PC-9 (cell line): ENCODE measurements around the gene BRAF. TPM values are rescaled to one million over a fixed set of nuclear protein-coding genes. Genes with fewer than 3 reads are reported as not detected.

Source experiments
- BruUV-seq: library from RNA; stranded (reverse); fragments of 400-500 nt; replicated peaks from 2 replicates; lab custom pipeline; 2021; lab: Mats Ljungman, UMichigan
- CTCF ChIA-PET: fragments of 300-600 bp; sonication (Branson Sonifier 250); formaldehyde crosslinking; loops from one replicate; lab custom pipeline; 2022; ENCODE audit warnings: antibody characterized with exemption; lab: Charles Lee
- POLR2A ChIA-PET: fragments of 300-600 bp; sonication (Branson Sonifier 250); formaldehyde crosslinking; loops from one replicate; lab custom pipeline; 2022; ENCODE audit warnings: antibody characterized with exemption; ENCODE audit not compliant: unreplicated experiment; lab: Charles Lee
- DNase-seq, 2 experiments: peaks; one replicate each; pipeline versions ENCODE4 v3.0.0 to v3.0.0-alpha.2; 2015 to 2022; ENCODE audit warnings: mixed read lengths in 1 of 2
- H2AFZ ChIP-seq: fragments of 200-600 bp; sonication (generic); 2 replicates; pipeline ENCODE4 v1.8.1; 2017; ENCODE audit warnings: antibody characterized with exemption
- H3F3A ChIP-seq: fragments of 200-600 bp; sonication (generic); 2 replicates; pipeline ENCODE4 v1.8.1; 2017; ENCODE audit warnings: antibody characterized with exemption, mild to moderate bottlenecking, low read depth; ENCODE audit not compliant: insufficient read depth
- H3K27ac ChIP-seq: fragments of 200-600 bp; sonication (generic); 2 replicates; pipeline ENCODE4 v1.6.1; 2016; ENCODE audit warnings: mixed run types
- H3K27me3 ChIP-seq: fragments of 200-600 bp; sonication (generic); 2 replicates; pipeline ENCODE4 v1.6.1; 2016; ENCODE audit warnings: low read depth, mixed run types; ENCODE audit not compliant: insufficient read depth
- H3K36me3 ChIP-seq: fragments of 200-600 bp; sonication (generic); 2 replicates; pipeline ENCODE4 v1.6.1; 2016; ENCODE audit warnings: low read depth, mixed run types
- H3K4me1 ChIP-seq: fragments of 200-600 bp; sonication (generic); replicated peaks from 2 replicates; pipeline ENCODE4 v1.6.1; 2016; ENCODE audit warnings: mixed run types; ENCODE audit not compliant: insufficient read depth
- H3K4me2 ChIP-seq: fragments of 200-600 bp; sonication (generic); 2 replicates; pipeline ENCODE4 v1.6.1; 2017; ENCODE audit warnings: mixed run types
- H3K4me3 ChIP-seq: fragments of 200-600 bp; sonication (generic); 2 replicates; pipeline ENCODE4 v1.6.1; 2016; ENCODE audit warnings: mixed run types
- H3K79me2 ChIP-seq: fragments of 200-600 bp; sonication (generic); 2 replicates; pipeline ENCODE4 v1.6.1; 2017; ENCODE audit warnings: low read depth, mixed run types
- H3K9me2 ChIP-seq: fragments of 200-600 bp; sonication (generic); 2 replicates; pipeline ENCODE4 v1.8.1; 2017; ENCODE audit warnings: mild to moderate bottlenecking; ENCODE audit not compliant: insufficient read depth
- H3K9me3 ChIP-seq: fragments of 200-600 bp; sonication (generic); 2 replicates; pipeline ENCODE4 v1.8.1; 2016; ENCODE audit warnings: low read depth; ENCODE audit not compliant: insufficient read depth
- H4K20me1 ChIP-seq: fragments of 200-600 bp; sonication (generic); 2 replicates; pipeline ENCODE4 v1.8.1; 2017; ENCODE audit not compliant: insufficient read depth
- CTCF ChIP-seq: fragments of 200-600 bp; sonication (generic); conservative IDR thresholded peaks from 2 replicates; pipeline ENCODE4 v1.6.1; 2017; ENCODE audit warnings: mixed run types, antibody characterized with exemption, mild to moderate bottlenecking, moderate library complexity
- EZH2 ChIP-seq: fragments of 200-600 bp; sonication (generic); IDR thresholded peaks from 2 replicates; pipeline ENCODE4 v1.8.0; 2017; ENCODE audit warnings: antibody characterized with exemption, low read depth
- intact Hi-C: fragments of 100-400 bp; cut with micrococcal nuclease; formaldehyde crosslinking; loops from one replicate; pipeline ENCODE4 v1.10.0; 2022; ENCODE audit not compliant: unreplicated experiment
- total RNA-seq: library from RNA; stranded (reverse); gene quantifications from 2 replicates; pipeline ENCODE4 v1.2.3, GENCODE V29; 2021

Gene BRAF
- total RNA-seq, 1 experiment from 2014 or later = 56.9 TPM

- peaks cover 3% of the 10 kb centered on the region; the same call in 1 of the 2 replicates for H3K9me3 ChIP-seq
- BruUV-seq = no TSS peak
- intact Hi-C loops = no loop called here
Measured at GRCh38 chr7:140909476-140910161, 15.1 kb downstream of the BRAF start.

GRCh38 chr7:140908361-140908760 is 16.4 kb downstream of the BRAF start:
- POLR2A ChIA-PET = no interaction called here
- intact Hi-C loops = no loop called here

More at GRCh38 chr7:140909476-140910161, 15.1 kb downstream of the BRAF start:
- H3F3A ChIP-seq = peaks cover 12% of the 10 kb centered on the region; the same call in 1 of the 2 replicates
- ChIA-PET CTCF (no interaction called here), POLR2A (no interaction called here)
- H3K79me2 ChIP-seq = peaks cover 88% of the 10 kb centered on the region
- no peak overlapping the region for H3K4me3 ChIP-seq
- no peak overlapping the region for H3K4me2 ChIP-seq
- no peak for TF ChIP-seq CTCF
- no peak for TF ChIP-seq EZH2
- peaks cover 29% of the 10 kb centered on the region for H3K4me1 ChIP-seq
- peaks cover 4% of the 10 kb centered on the region for H3K36me3 ChIP-seq
- DNase-seq = no peak
- H3K27me3 ChIP-seq = no peaks in the 10 kb centered on the region
- H3K9me2 ChIP-seq = no peaks in the 10 kb centered on the region
- H4K20me1 ChIP-seq = peaks cover 8% of the 10 kb centered on the region; the same call in 1 of the 2 replicates
- H3K27ac ChIP-seq = no peak overlapping the region
- H2AFZ ChIP-seq = no peak overlapping the region

More at GRCh38 chr7:140908361-140908760, 16.4 kb downstream of the BRAF start:
- Histone ChIP-seq H3K79me2 (peaks cover 88% of the 10 kb centered on the region), H3K27me3 (no peaks in the 10 kb centered on the region), H3K9me3 (peaks cover 5% of the 10 kb centered on the region; the same call in 1 of the 2 replicates), H3K4me1 (peaks cover 17% of the 10 kb centered on the region), H3K4me3 (no peak overlapping the region), H3K27ac (no peak overlapping the region), H3K4me2 (no peak overlapping the region), H3K9me2 (no peaks in the 10 kb centered on the region), H2AFZ (no peak overlapping the region), H3F3A (no peaks in the 10 kb centered on the region; the same call in 1 of the 2 replicates), H4K20me1 (peaks cover 15% of the 10 kb centered on the region; the same call in 1 of the 2 replicates), H3K36me3 (peaks cover 4% of the 10 kb centered on the region; the same call in 1 of the 2 replicates)
- no peak for DNase-seq
- CTCF ChIA-PET = no interaction called here
- no TSS peak for BruUV-seq
- TF ChIP-seq CTCF (no peak), EZH2 (no peak)
